Panc1 (cell line): ENCODE measurements around the gene POLE4.

Experiments
- POLR2AphosphoS5 ChIP-seq: IDR thresholded peaks from 2 replicates; pipeline ENCODE4 v1.6.1; 2012; ENCODE audit warnings: mild to moderate bottlenecking, low read depth, low read length, moderate library complexity
- TCF7L2 ChIP-seq: IDR thresholded peaks from 2 replicates; pipeline ENCODE4 v1.6.1; 2011; ENCODE audit warnings: mild to moderate bottlenecking, low read depth, low read length, inconsistent platforms

GRCh38 chr2:74951211-74951754 is 7.2 kb upstream of the POLE4 start:
- TF ChIP-seq TCF7L2, result no peak
- no peak for TF ChIP-seq POLR2AphosphoS5
